Astrocyte (in vitro differentiated cells and primary cell): ENCODE measurements around the gene ZNF268. TPM values are rescaled to one million over a fixed set of nuclear protein-coding genes. Genes with fewer than 3 reads are reported as not detected.

Experiments
- DNase-seq: peaks from one replicate; pipeline ENCODE4 v3.0.0-alpha.2; 2010; ENCODE audit warnings: low read depth
- FAIRE-seq: peaks from 2 replicates; lab custom pipeline; 2011; peaks lifted over from hg19 to GRCh38; lab: Jason Lieb, UNC
- H2AFZ ChIP-seq: 2 replicates; pipeline ENCODE4 v1.6.0; 2012; ENCODE audit warnings: low read depth, low read length, inconsistent platforms
- H3K27ac ChIP-seq: 2 replicates; pipeline ENCODE4 v1.5.1; 2011; ENCODE audit warnings: low read depth, low read length, inconsistent platforms
- H3K27me3 ChIP-seq: 2 replicates; pipeline ENCODE4 v1.6.0; 2011; ENCODE audit warnings: low read length, inconsistent platforms; ENCODE audit not compliant: insufficient read depth
- H3K36me3 ChIP-seq: 2 replicates; pipeline ENCODE4 v1.5.1; 2011; ENCODE audit warnings: low read length, inconsistent platforms; ENCODE audit not compliant: insufficient read depth
- H3K4me1 ChIP-seq: 2 replicates; pipeline ENCODE4 v1.5.1; 2011; ENCODE audit warnings: low read length, inconsistent platforms; ENCODE audit not compliant: insufficient read depth
- H3K4me2 ChIP-seq: 2 replicates; pipeline ENCODE4 v1.6.0; 2012; ENCODE audit warnings: low read length, inconsistent platforms
- H3K4me3 ChIP-seq: 2 replicates; pipeline ENCODE4 v1.5.1; 2011; ENCODE audit warnings: low read depth, mild to moderate bottlenecking, low read length, inconsistent platforms; ENCODE audit not compliant: insufficient read depth
- H3K79me2 ChIP-seq: 2 replicates; pipeline ENCODE4 v1.6.0; 2012; ENCODE audit warnings: mild to moderate bottlenecking, low read length, inconsistent platforms; ENCODE audit not compliant: insufficient read depth
- H3K9ac ChIP-seq: 2 replicates; pipeline ENCODE4 v1.6.0; 2012; ENCODE audit warnings: mild to moderate bottlenecking, low read length, inconsistent platforms
- H3K9me3 ChIP-seq: 2 replicates; pipeline ENCODE4 v1.5.1; 2012; ENCODE audit warnings: low read depth, mild to moderate bottlenecking, low read length, inconsistent platforms; ENCODE audit not compliant: insufficient read depth
- H4K20me1 ChIP-seq: 2 replicates; pipeline ENCODE4 v1.6.0; 2012; ENCODE audit warnings: low read length, inconsistent platforms; ENCODE audit not compliant: insufficient read depth
- H3K27ac Mint-ChIP-seq: one replicate; pipeline ENCODE4 v1.8.0; 2021; ENCODE audit warnings: mild to moderate bottlenecking, mixed read lengths; ENCODE audit not compliant: unreplicated experiment
- H3K27me3 Mint-ChIP-seq: one replicate; pipeline ENCODE4 v1.8.0; 2021; ENCODE audit warnings: low read depth, mixed read lengths; ENCODE audit not compliant: unreplicated experiment
- H3K36me3 Mint-ChIP-seq: one replicate; pipeline ENCODE4 v1.8.0; 2021; ENCODE audit warnings: low read depth, mixed read lengths; ENCODE audit not compliant: unreplicated experiment
- H3K4me1 Mint-ChIP-seq: one replicate; pipeline ENCODE4 v1.8.0; 2021; ENCODE audit warnings: low read depth, mixed read lengths; ENCODE audit not compliant: unreplicated experiment
- H3K4me3 Mint-ChIP-seq: one replicate; pipeline ENCODE4 v1.8.0; 2021; ENCODE audit warnings: mild to moderate bottlenecking, moderate library complexity, mixed read lengths; ENCODE audit not compliant: unreplicated experiment
- H3K9me3 Mint-ChIP-seq: one replicate; pipeline ENCODE4 v1.8.0; 2021; ENCODE audit warnings: mild to moderate bottlenecking, mixed read lengths; ENCODE audit not compliant: unreplicated experiment
- CTCF ChIP-seq: IDR thresholded peaks from 2 replicates; pipeline ENCODE4 v1.5.1; 2011; ENCODE audit warnings: low read depth, mild to moderate bottlenecking, inconsistent platforms, low read length, moderate library complexity; ENCODE audit not compliant: insufficient read depth
- EZH2 ChIP-seq: IDR thresholded peaks from 2 replicates; pipeline ENCODE4 v1.6.1; 2012; ENCODE audit warnings: mild to moderate bottlenecking, low read length, inconsistent platforms; ENCODE audit not compliant: insufficient read depth
- total RNA-seq: library from RNA; stranded (reverse); gene quantifications from 2 replicates; pipeline ENCODE4 v1.2.1, GENCODE V29; 2021

ZNF268 gene
- total RNA-seq, 1 donor from 2014 or later: 21.0 TPM

GRCh38 chr12:133203344-133204263 is 22.3 kb downstream of the ZNF268 start:
- no peak overlapping the region for H3K4me3 Mint-ChIP-seq
- peaks cover 80% of the 10 kb centered on the region for H3K9me3 Mint-ChIP-seq
- Histone ChIP-seq H3K9ac (no peak overlapping the region), H3K79me2 (no peaks in the 10 kb centered on the region), H3K4me3 (no peak overlapping the region), H3K9me3 (peaks cover 59% of the 10 kb centered on the region), H2AFZ (no peak overlapping the region), H3K4me1 (no peaks in the 10 kb centered on the region), H4K20me1 (no peaks in the 10 kb centered on the region), H3K27me3 (no peaks in the 10 kb centered on the region), H3K36me3 (peaks cover 29% of the 10 kb centered on the region), H3K27ac (no peak overlapping the region), H3K4me2 (no peak overlapping the region)
- DNase-seq (no peak), FAIRE-seq (no peak)
- no peaks in the 10 kb centered on the region for H3K4me1 Mint-ChIP-seq
- no peaks in the 10 kb centered on the region for H3K27me3 Mint-ChIP-seq
- TF ChIP-seq CTCF: no peak
- TF ChIP-seq EZH2: no peak
- H3K36me3 Mint-ChIP-seq: peaks cover 75% of the 10 kb centered on the region
- H3K27ac Mint-ChIP-seq: no peak overlapping the region

- Histone ChIP-seq H3K4me2 (no peak overlapping the region), H4K20me1 (no peaks in the 10 kb centered on the region), H3K36me3 (peaks cover 29% of the 10 kb centered on the region), H3K4me3 (no peak overlapping the region), H3K4me1 (no peaks in the 10 kb centered on the region), H3K79me2 (no peaks in the 10 kb centered on the region), H3K27ac (no peak overlapping the region), H2AFZ (no peak overlapping the region), H3K9ac (no peak overlapping the region), H3K9me3 (peaks cover 61% of the 10 kb centered on the region), H3K27me3 (no peaks in the 10 kb centered on the region)
- H3K27me3 Mint-ChIP-seq: no peaks in the 10 kb centered on the region
- H3K36me3 Mint-ChIP-seq: peaks cover 73% of the 10 kb centered on the region
- FAIRE-seq (no peak), DNase-seq (no peak)
- TF ChIP-seq EZH2 (no peak), CTCF (no peak)
- H3K27ac Mint-ChIP-seq: no peak overlapping the region
- no peak overlapping the region for H3K4me3 Mint-ChIP-seq
- peaks cover 83% of the 10 kb centered on the region for H3K9me3 Mint-ChIP-seq
- H3K4me1 Mint-ChIP-seq: no peaks in the 10 kb centered on the region
These were observed 22.9 kb downstream of the ZNF268 start for GRCh38 chr12:133204264-133204603.

- Histone ChIP-seq H4K20me1 (no peaks in the 10 kb centered on the region), H3K4me3 (no peak overlapping the region), H3K4me1 (no peaks in the 10 kb centered on the region), H3K9me3 (peaks cover 70% of the 10 kb centered on the region), H3K4me2 (no peak overlapping the region), H3K36me3 (peaks cover 27% of the 10 kb centered on the region), H3K27ac (no peak overlapping the region), H2AFZ (no peak overlapping the region), H3K79me2 (no peaks in the 10 kb centered on the region), H3K27me3 (no peaks in the 10 kb centered on the region), H3K9ac (no peak overlapping the region)
- H3K4me1 Mint-ChIP-seq: no peaks in the 10 kb centered on the region
- no peaks in the 10 kb centered on the region for H3K27me3 Mint-ChIP-seq
- H3K36me3 Mint-ChIP-seq: peaks cover 59% of the 10 kb centered on the region
- peaks cover 77% of the 10 kb centered on the region for H3K9me3 Mint-ChIP-seq
- H3K27ac Mint-ChIP-seq: no peak overlapping the region
- no peak overlapping the region for H3K4me3 Mint-ChIP-seq
- TF ChIP-seq CTCF (no peak), EZH2 (no peak)
- no peak for FAIRE-seq
- DNase-seq: no peak
These were observed 25.1 kb downstream of the ZNF268 start for GRCh38 chr12:133206390-133206789.
